CD1c-positive myeloid dendritic cell (primary cell): ENCODE results near the gene GSTA2.
"Not testable (repeated sequence)": the region's sequence is repeated elsewhere in the genome, so short reads cannot be mapped to it uniquely, and the experiment has no call there.

Source experiments
- DNase-seq: peaks from one replicate; pipeline ENCODE4 v3.0.0-alpha.2; 2016; ENCODE audit errors: extremely low spot score

GSTA2 gene

DNA sequence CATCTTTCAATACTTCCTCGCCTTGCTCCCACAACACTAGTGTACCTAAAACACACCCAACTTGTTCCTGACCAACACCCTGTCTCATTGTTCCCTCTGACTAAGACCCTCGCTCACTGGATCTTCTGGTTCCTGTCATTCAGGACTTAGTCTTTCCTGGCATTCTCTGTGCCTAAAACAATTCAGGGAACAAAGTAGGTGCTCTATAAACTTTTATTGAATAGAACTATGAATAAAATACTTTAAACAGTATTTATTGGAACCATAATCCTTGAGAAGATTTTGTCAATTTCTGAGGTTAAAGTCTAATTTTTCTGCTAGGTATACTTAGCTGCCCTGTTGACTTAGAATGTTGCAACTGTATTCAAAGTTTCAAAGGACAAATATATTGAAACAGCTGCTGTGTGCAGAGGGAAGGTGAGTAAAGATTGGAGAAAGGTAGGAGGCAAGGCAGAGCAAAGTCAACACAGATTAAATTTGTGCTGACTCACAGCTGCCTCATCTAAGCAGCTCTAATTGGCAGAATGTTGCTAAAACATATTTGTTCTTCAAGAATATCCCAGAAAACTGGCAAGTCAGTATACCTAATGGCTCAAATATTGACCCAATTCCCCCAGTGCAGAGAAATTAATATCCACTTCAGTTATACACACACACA is 37.6 kb downstream of the GSTA2 start:
- DNase-seq, result no peak

- peak; percentile 36 for DNase-seq
These were observed 38.1 kb downstream of the GSTA2 start for GRCh38 chr6:52725143-52725534.

- peak; percentile 77 for DNase-seq
These were observed 38.7 kb downstream of the GSTA2 start for GRCh38 chr6:52724406-52725121.

- DNase-seq, result no peak
These were observed 39.3 kb downstream of the GSTA2 start for GRCh38 chr6:52724042-52724405.

DNA sequence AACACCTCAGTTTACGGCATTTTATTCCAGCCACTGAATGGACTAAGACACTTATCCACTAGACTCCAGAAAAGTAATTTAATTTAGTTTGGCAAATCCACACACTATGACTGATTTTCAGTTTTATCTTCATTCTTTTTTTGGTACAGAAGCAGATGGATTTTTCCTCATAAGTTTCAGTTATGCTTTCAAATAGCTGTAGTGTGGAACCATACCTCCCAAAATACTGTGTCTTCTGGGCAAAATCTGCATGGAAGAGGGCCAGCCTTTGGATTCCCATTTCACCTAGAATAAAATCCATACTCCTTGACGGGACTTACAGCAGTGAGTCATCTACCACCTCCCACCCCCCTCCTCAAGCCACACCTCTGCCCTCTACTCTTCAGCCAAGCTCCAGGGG is 43.0 kb downstream of the GSTA2 start:
- DNase-seq, result no peak

GRCh38 chr6:52718550-52718949 is 44.7 kb downstream of the GSTA2 start:
- DNase-seq, result no peak

DNA sequence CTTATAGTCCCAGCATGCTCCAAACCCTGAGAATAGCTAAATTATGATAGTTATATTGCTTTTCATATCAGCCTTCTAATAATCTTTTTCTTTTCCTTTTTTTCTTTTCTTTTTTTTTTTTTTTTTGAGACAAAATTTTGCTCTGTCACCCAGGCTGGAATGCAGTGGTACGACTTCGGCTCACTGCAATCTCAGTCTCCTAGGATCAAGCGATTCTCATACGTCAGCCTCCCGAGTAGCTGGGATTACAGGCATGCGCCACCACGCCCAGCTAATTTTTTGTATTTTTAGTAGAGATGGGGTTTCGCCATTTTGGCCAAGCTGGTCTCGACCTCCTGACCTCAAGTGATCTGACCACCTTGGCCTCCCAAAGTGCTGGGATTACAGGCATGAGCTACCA is 48.5 kb downstream of the GSTA2 start:
- not testable (repeated sequence) for DNase-seq

DNA sequence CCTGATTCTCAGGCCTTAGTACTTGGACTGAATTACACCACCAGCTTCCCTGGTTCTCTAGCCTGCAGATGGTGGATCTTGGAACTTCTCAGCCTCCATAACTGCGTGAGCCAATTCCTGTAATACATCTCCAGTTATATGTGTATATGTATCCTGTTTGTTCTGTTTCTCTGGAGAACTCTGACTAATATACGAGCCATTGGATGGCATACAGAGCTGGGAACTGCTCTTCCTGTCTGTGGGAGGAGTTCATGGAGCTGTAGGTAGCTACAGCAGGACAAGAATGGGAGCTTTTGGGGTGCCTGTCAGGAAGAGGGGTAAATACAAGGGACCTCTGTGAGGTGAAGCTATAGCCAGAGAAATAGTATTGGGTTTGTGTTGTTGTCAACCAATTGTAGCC is 51.1 kb downstream of the GSTA2 start:
- no peak for DNase-seq

GRCh38 chr6:52707963-52708680 is 55.2 kb downstream of the GSTA2 start:
- DNase-seq, result no peak

DNA sequence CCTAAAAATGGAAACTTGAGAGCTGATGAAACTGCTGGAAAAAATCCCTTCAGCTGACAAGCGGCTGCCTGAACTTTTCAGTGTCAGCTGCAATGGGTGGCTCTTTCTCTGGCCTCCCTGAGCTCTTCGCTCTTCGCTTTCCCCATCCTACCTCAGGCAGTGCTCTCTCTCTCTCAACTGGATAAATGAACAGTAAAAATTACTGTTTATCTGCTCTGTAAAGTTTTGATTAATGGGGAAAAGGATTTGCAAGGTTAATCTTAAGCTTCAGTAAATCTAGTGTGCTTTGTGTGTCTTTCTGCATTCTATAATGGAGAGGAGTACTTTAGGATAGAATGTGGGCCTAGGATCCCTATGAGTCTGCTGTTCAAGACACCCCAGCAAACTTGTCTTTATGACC is 57.3 kb downstream of the GSTA2 start:
- no peak for DNase-seq

DNA sequence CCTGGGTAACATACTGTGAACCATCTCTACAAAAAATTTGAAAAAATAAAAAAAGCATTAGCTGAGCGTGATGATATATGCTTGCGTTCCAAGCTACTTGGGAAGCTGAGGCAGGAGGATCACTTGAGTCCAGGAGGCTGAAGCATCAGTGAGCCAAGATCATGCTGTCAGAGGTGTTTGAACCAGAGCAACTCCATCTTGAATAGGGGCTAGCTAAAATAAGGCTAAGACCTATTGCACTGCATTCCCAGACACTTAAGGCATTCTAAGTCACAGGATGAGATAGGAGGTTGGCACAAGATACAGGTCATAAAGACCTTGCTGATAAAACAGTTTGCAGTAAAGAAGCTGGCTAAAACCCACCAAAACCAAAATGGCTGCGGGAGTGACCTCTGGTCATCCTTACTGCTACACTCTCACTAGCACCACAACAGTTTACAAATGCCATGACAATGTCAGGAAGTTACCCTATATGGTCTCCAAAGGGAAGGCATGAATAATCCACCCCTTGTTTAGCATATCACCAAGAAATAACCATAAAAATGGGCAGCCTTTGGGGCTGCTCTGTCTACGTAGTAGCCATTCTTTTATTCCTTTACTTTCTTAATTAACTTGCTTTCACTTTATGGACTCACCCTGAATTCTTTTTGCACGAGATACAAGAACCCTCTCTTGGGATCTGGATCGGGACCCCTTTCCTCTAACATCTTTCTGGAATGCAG is 58.3 kb downstream of the GSTA2 start:
- not testable (repeated sequence) for DNase-seq

DNA sequence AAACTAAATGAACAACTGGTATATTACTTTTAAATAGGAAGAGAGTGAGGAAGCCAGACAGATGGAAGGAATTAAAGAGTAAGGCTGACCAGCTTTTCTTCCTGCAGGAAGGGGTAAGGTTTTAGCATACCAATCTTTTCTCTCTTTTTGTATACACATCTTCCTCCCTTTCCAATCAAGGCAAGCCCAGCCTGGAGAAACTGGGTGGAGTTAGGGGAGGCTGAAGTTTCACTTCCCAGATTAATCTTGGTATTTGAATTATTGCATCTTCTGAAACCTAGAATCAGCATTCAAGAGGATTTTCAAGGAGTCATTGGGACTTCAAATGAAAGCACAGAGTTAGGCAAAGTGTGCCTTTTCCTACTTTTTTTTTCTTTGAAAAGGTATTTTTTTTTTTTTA is 59.2 kb downstream of the GSTA2 start:
- peak; percentile 46 for DNase-seq
